NT2/D1 (cell line): ENCODE data around the gene STAC.

Experiments used
- DNase-seq: peaks from one replicate; pipeline ENCODE4 v3.0.0-alpha.2; 2011; ENCODE audit warnings: low read depth, low spot score
- H3K27me3 ChIP-seq: 2 replicates; pipeline ENCODE4 v1.6.0; 2011; ENCODE audit warnings: mild to moderate bottlenecking; ENCODE audit not compliant: insufficient read length, insufficient read depth
- H3K36me3 ChIP-seq: 2 replicates; pipeline ENCODE4 v1.6.1; 2011; ENCODE audit warnings: mild to moderate bottlenecking, low read length, mixed read lengths; ENCODE audit not compliant: insufficient read depth, insufficient read length
- H3K4me1 ChIP-seq: 2 replicates; pipeline ENCODE4 v1.5.1; 2011; ENCODE audit not compliant: insufficient read depth, insufficient read length
- H3K4me3 ChIP-seq: 2 replicates; pipeline ENCODE4 v1.5.1; 2011; ENCODE audit warnings: low read depth; ENCODE audit not compliant: insufficient read length
- H3K9ac ChIP-seq: 2 replicates; pipeline ENCODE4 v1.6.0; 2011; ENCODE audit warnings: low read depth; ENCODE audit not compliant: insufficient read length
- H3K9me3 ChIP-seq: 2 replicates; pipeline ENCODE4 v1.5.1; 2011; ENCODE audit warnings: mild to moderate bottlenecking, low read length; ENCODE audit not compliant: insufficient read depth
- SUZ12 ChIP-seq: IDR thresholded peaks from 2 replicates; pipeline ENCODE4 v1.6.1; 2011; ENCODE audit not compliant: insufficient read length, insufficient read depth; ENCODE audit errors: extremely low read depth
- YY1 ChIP-seq: IDR thresholded peaks from 2 replicates; pipeline ENCODE4 v1.6.1; 2011; ENCODE audit not compliant: insufficient read length, insufficient read depth
- ZNF274 ChIP-seq: IDR thresholded peaks from 2 replicates; pipeline ENCODE4 v1.6.1; 2011; ENCODE audit warnings: mild to moderate bottlenecking, low read depth, low read length

The STAC gene

GRCh38 chr3:36501616-36502015 lies 121.3 kb downstream of the STAC start:
- DNase-seq, result no peak
- H3K9ac ChIP-seq, result no peak overlapping the region
- no peaks in the 10 kb centered on the region for H3K27me3 ChIP-seq
- no peaks in the 10 kb centered on the region for H3K9me3 ChIP-seq
- H3K4me3 ChIP-seq, result no peak overlapping the region
- no peaks in the 10 kb centered on the region for H3K36me3 ChIP-seq
- TF ChIP-seq SUZ12, result no peak
- no peaks in the 10 kb centered on the region for H3K4me1 ChIP-seq

- no peaks in the 10 kb centered on the region for H3K4me1 ChIP-seq
- TF ChIP-seq ZNF274 (no peak), YY1 (no peak), SUZ12 (no peak)
- no peaks in the 10 kb centered on the region for H3K36me3 ChIP-seq
- no peaks in the 10 kb centered on the region for H3K27me3 ChIP-seq
- DNase-seq, result no peak
- no peak overlapping the region for H3K9ac ChIP-seq
- no peak overlapping the region for H3K4me3 ChIP-seq
- no peaks in the 10 kb centered on the region for H3K9me3 ChIP-seq
Measured at GRCh38 chr3:36505393-36505792, 125.1 kb downstream of the STAC start.

- no peak overlapping the region for H3K4me3 ChIP-seq
- H3K9me3 ChIP-seq, result no peaks in the 10 kb centered on the region
- H3K4me1 ChIP-seq, result no peaks in the 10 kb centered on the region
- TF ChIP-seq SUZ12 (no peak), YY1 (no peak), ZNF274 (no peak)
- DNase-seq, result no peak
- no peaks in the 10 kb centered on the region for H3K36me3 ChIP-seq
- no peak overlapping the region for H3K9ac ChIP-seq
- no peaks in the 10 kb centered on the region for H3K27me3 ChIP-seq
Measured at GRCh38 chr3:36511791-36512486, 131.6 kb downstream of the STAC start.

GRCh38 chr3:36512555-36512954 lies 132.3 kb downstream of the STAC start:
- DNase-seq, result no peak
- H3K4me1 ChIP-seq, result no peaks in the 10 kb centered on the region
- TF ChIP-seq YY1, result no peak
- no peak for TF ChIP-seq SUZ12
- TF ChIP-seq ZNF274, result no peak
- no peaks in the 10 kb centered on the region for H3K9me3 ChIP-seq
- H3K9ac ChIP-seq, result no peak overlapping the region
- H3K36me3 ChIP-seq, result no peaks in the 10 kb centered on the region
- no peak overlapping the region for H3K4me3 ChIP-seq
- no peaks in the 10 kb centered on the region for H3K27me3 ChIP-seq

- no peaks in the 10 kb centered on the region for H3K36me3 ChIP-seq
- DNase-seq, result no peak
- TF ChIP-seq SUZ12 (no peak), ZNF274 (no peak), YY1 (no peak)
Measured at GRCh38 chr3:36514171-36514570, 133.9 kb downstream of the STAC start.

GRCh38 chr3:36519682-36520081 lies 139.4 kb downstream of the STAC start:
- H3K9ac ChIP-seq, result no peak overlapping the region
- H3K4me1 ChIP-seq, result no peaks in the 10 kb centered on the region
- H3K36me3 ChIP-seq, result no peaks in the 10 kb centered on the region
- no peak overlapping the region for H3K4me3 ChIP-seq
- H3K27me3 ChIP-seq, result no peaks in the 10 kb centered on the region
- DNase-seq, result no peak
- no peaks in the 10 kb centered on the region for H3K9me3 ChIP-seq
- no peak for TF ChIP-seq SUZ12

More at GRCh38 chr3:36514171-36514570, 133.9 kb downstream of the STAC start:
- Histone ChIP-seq H3K9me3 (no peaks in the 10 kb centered on the region), H3K27me3 (no peaks in the 10 kb centered on the region), H3K4me1 (no peaks in the 10 kb centered on the region), H3K9ac (no peak overlapping the region), H3K4me3 (no peak overlapping the region)

GRCh38 chr3:36520241-36521006 lies 140.1 kb downstream of the STAC start:
- no peak for TF ChIP-seq ZNF274
- no peak for TF ChIP-seq SUZ12
- TF ChIP-seq YY1, result no peak
- no peak overlapping the region for H3K9ac ChIP-seq
- H3K27me3 ChIP-seq, result no peaks in the 10 kb centered on the region
- no peak overlapping the region for H3K4me3 ChIP-seq
- no peaks in the 10 kb centered on the region for H3K4me1 ChIP-seq
- H3K36me3 ChIP-seq, result no peaks in the 10 kb centered on the region
- DNase-seq, result no peak
- H3K9me3 ChIP-seq, result no peaks in the 10 kb centered on the region
